HG02610 (cell line): ENCODE data around the gene OR5L1.

Source experiments
- ATAC-seq: cut with Tn5 transposase; IDR thresholded peaks from one replicate; pipeline ENCODE4 v1.9.1; 2021; ENCODE audit warnings: mild to moderate bottlenecking, moderate library complexity; ENCODE audit not compliant: unreplicated experiment

Gene OR5L1

DNA sequence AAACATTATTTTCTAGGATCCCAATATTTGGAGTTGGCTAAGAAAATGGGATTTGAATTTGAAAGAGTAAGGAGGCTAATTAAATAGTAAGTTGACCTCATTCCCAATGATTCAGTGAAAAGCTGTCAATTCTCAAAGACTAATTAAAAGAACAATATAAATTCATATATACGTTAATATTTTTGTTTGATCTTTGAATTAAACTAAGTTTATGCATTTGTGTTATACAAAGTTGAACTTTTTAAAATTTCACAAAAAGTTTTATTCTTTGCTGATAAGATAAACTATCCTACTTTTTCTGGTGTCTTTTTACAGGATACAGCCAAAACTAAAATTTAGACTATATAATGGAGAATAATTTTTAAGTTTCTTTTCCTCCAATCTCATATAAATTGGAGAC is at the start of gene OR5L1:
Gene OR5L1, plus strand, starts transcription at position 301 of the 400 bp plus-strand sequence. CDS start 100 bp downstream, outside the sequence.
- ATAC-seq, result no peak

DNA sequence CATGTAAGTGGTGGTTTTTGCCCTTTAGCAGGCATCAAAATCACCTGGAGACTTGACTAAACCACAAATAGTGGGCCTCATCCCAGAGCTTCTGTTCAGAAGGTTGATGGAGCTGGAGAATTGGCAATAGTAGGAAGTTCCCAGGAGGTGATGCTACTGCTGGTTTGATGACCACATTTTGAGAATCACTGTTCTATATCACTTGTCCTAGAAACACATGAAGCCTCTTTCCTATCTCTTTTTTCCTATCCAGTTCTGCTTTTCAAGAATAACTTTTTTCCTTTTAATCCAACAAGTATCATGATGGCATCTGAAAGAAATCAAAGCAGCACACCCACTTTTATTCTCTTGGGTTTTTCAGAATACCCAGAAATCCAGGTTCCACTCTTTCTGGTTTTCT is 38.0 kb upstream of the OR5L1 start, which contains the start of gene OR5D13:
Gene OR5D13, plus strand, starts transcription at position 301 of the 400 bp plus-strand sequence. Its CDS starts 0 bp downstream, at position 301.
- no peak for ATAC-seq

DNA sequence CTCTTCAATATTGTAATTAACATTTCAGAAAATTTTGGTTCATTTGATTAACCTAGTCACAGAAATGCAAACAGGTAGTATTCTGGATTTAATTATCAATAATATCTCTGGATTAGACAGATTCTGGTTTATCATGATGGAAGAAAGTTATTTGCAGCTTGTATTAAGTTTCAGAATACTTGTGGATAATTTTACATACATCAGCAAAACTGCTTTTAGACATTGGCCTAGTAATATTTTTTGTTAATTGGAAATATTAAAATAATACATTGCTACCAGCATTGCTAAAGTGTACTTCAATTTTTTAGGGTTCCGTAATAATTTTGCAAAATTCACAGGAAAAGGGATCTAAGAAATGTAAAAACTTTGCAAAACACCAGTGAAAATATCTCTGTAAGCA is 19.6 kb upstream of the OR5L1 start:
- ATAC-seq, result no peak

DNA sequence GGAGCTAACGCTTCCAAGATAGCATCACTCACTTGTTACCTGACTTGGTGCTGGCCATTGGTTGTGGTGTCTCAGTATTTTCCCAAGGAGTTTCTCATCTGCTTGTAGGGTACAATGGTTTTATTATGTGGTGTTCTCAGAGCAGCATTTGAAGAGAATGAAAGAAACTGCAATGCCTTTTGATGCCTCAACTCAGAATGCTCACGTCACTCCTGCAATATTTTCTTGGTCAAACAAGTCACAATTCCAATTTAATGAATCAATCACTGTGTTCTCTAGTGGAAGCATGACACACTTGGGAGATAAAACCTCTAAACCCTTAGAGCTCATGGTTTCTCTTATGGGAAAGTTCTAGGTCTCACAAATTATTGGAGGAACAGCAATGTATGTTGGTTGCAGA is 17.8 kb upstream of the OR5L1 start:
- ATAC-seq, result no peak

DNA sequence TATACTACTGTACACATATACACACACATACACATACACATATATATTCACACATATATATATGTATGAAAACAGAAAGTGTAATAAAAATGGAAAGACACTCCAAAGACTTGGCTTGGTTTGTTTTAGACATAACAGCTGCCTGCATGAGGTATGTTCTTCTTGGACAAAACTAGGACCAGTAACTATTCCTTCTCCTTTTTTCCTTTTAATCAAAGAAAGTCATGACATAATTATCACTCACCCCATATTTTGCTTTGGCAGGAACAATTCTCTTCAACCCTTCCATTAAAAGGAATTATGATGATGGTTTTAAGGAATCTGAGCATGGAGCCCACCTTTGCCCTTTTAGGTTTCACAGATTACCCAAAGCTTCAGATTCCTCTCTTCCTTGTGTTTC is 15.9 kb upstream of the OR5L1 start, which contains the start of gene OR5D14:
Gene OR5D14, plus strand, starts transcription at position 301 of the 400 bp plus-strand sequence. Its CDS starts 0 bp downstream, at position 301.
- no peak for ATAC-seq

DNA sequence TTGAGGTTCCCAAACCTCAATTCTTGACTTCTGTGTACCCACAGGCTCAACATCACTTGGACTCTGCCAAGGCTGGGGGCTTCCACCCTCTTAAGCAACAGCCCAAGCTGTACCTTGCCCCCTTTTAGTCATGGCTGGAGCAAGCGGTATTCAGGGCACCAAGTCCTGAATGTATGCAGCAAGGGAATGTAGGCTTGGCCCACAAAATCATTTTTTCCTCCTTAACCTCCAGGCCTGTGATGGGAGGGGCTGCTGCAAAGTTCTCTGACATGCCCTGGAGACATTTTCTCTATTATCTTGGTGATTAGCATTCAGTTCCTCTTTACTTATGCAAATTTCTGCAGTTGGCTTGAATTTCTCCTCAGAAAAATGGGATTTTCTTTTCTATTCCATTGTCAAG is 4.9 kb upstream of the OR5L1 start:
- no peak for ATAC-seq

DNA sequence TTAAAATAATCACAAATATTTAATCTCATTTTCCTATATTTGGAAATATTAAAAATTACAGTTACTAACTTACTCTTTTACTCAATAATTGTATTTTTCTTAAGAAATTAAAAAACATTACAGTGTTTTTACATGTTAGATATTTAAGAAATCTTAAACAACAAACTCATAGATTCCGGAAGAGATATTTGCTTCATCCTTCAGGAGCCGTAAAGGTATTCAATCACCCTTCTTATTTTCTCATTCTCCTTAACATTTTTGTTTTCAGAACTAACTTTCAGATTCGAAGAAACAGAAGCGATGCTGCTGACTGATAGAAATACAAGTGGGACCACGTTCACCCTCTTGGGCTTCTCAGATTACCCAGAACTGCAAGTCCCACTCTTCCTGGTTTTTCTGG is 8.2 kb downstream of the OR5L1 start, which contains the start of gene OR5D18:
Gene OR5D18, plus strand, starts transcription at position 301 of the 400 bp plus-strand sequence. Its CDS starts 0 bp downstream, at position 301.
- no peak for ATAC-seq

DNA sequence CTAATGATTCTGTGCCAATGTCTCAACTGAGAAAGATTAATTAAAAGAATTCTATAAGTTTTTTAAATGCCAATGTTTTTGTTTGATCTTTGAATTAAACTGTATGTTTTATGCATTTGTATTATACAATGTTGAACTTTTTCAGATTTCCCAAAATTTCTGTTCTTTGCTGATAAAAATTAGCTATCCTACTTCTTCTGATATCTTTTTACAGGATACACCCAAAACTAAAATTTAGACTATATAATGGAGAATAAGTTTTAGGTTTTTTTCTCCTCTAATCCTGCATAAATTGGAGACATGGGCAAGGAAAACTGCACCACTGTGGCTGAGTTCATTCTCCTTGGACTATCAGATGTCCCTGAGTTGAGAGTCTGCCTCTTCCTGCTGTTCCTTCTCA is 15.8 kb downstream of the OR5L1 start, which contains the start of gene OR5L2:
Gene OR5L2, plus strand, starts transcription at position 301 of the 400 bp plus-strand sequence. Its CDS starts 0 bp downstream, at position 301.
- ATAC-seq, result no peak

DNA sequence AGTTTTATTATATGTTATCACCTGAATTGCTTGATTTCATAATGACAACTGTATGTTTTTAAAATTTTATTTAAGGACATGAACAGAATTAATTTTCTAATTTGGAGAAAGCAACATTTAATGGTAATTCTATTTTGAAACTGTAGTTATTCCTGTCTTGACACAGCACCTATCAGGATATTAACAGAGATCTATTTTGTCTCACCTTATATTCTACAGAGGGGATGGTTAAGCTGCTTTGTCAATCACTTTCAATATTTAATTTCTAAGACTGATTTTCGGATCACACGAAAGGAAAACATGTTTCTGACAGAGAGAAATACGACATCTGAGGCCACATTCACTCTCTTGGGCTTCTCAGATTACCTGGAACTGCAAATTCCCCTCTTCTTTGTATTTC is 27.3 kb downstream of the OR5L1 start, which contains the start of gene OR5D16:
Gene OR5D16, plus strand, starts transcription at position 301 of the 400 bp plus-strand sequence. Its CDS starts 0 bp downstream, at position 301.
- no peak for ATAC-seq

DNA sequence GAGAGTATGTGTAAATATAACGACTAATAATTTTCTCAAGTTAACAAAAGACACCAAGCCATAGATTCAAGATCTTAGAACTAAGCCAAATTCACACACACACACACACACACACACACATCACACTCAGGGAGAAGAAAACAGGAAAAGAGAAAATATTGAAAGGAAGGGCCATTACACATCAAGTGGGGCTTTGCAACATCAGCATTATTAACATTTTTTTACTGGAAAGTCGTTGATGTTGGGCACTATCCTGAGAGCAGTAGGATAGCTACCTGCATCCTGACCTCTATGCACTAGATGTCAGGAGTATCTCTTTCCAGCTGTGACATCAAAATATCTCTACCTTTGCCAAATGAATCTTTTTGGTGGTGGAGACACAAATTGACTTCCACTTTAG is 36.3 kb downstream of the OR5L1 start:
- ATAC-seq, result no peak

DNA sequence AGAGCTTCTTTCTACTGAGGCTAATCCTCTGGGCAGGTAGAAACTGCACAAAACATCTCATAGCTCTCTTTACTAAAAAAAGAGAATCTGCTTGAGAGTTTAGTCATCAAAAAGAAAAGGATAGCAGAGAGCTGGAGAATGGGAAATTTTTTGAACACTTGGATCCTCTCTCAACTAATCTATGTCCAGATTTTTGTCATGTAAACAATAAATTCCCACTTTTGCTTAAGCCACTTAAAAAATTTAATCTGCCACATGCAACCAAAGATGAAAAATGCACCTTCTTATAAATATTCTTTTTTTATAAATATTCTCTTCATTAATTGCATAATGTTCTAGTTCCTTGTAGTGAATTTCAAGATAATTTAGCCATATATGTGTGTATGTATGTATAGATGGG is 37.9 kb downstream of the OR5L1 start:
- ATAC-seq, result no peak

DNA sequence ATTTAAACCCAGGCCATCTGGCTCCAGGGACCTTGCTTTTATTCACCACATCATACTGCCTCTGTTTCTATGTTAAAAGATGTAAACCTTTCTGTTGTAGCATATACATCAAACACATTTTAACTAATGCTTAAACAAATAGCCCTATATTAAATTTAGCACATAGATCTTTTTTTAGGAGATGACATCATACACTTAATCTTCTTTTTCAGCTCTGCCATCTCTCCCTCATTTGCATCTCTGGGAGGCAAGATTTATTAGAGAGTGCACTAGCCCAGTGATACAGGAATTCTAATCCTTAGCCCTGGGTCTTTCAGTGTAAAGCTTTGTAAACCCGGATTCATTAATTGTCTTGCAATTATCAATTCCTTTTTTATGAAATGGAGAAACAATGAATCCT is 41.0 kb downstream of the OR5L1 start:
- ATAC-seq, result no peak

DNA sequence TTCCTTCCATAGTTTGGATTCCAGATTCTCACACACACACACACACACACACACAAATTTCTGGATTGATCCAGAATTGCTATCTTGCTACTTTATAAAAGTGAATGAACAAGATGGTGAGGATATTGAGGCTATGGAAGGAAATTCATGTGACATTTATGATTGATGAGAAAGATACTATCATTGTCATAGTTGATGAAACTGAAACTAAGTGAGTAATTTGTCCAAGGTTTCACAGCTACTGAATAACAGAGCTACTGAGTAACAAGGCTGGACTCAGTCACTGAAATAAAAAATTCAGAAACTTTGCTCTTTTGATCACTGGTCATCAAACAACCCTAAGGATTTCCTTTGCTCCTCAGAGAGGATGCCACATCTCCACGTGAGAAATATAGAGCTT is 43.5 kb downstream of the OR5L1 start:
- peak; percentile 38 for ATAC-seq
